SK-N-SH (cell line): ENCODE data around the gene TRPM1. TPM values are rescaled to one million over a fixed set of nuclear protein-coding genes. Genes with fewer than 3 reads are reported as not detected.

ENCODE experiments used
- CTCF ChIA-PET: fragments of 300-600, 350-600 bp; formaldehyde crosslinking; extraction: SDS; loops from one replicate; lab custom pipeline; 2021; lab: Yijun Ruan, JAX
- POLR2A ChIA-PET: fragments of 350-600 bp; sonication (Branson Sonifier 250); formaldehyde crosslinking; extraction: SDS; loops from one replicate; lab custom pipeline; 2020; ENCODE audit warnings: antibody characterized with exemption, inconsistent platforms; lab: Yijun Ruan, JAX
- DNase-seq: peaks from one replicate; pipeline ENCODE4 v3.0.0; 2012
- H2AFZ ChIP-seq: fragments of 200-600 bp; sonication (generic); 2 replicates; pipeline ENCODE4 v1.8.1; 2016; ENCODE audit warnings: antibody characterized with exemption, mild to moderate bottlenecking, low read depth
- H3F3A ChIP-seq: fragments of 200-600 bp; sonication (generic); replicated peaks from 2 replicates; pipeline ENCODE3; 2016; ENCODE audit warnings: antibody characterized with exemption, mild to moderate bottlenecking; ENCODE audit not compliant: insufficient read depth
- H3K27ac ChIP-seq, 2 experiments: fragments of 200-500 bp in 1 of 2; fragments of 200-600 bp in 1 of 2; sonication (Bioruptor generic) in 1 of 2; sonication (generic), shearing (Covaris generic) in 1 of 2; 2 replicates each; pipeline versions ENCODE4 v1.5.1 to v1.6.1; 2014 to 2016; ENCODE audit warnings: low read depth in 2 of 2, inconsistent platforms in 1 of 2, low read length in 1 of 2, mild to moderate bottlenecking in 1 of 2, mixed read lengths in 1 of 2
- H3K27me3 ChIP-seq: fragments of 200-600 bp; sonication (generic), shearing (Covaris generic); 2 replicates; pipeline ENCODE4 v1.6.1; 2016; ENCODE audit warnings: mixed run types; ENCODE audit not compliant: insufficient read depth
- H3K36me3 ChIP-seq, 2 experiments: fragments of 200-500 bp in 1 of 2; fragments of 200-600 bp in 1 of 2; sonication (Bioruptor generic) in 1 of 2; sonication (generic) in 1 of 2; replicated peaks in 1 of 2; 2 replicates each; pipeline versions ENCODE3 to v1.5.1; 2014 to 2016; ENCODE audit warnings: low read length in 1 of 2, mild to moderate bottlenecking in 1 of 2; ENCODE audit not compliant: insufficient read depth in 2 of 2, control insufficient read depth in 1 of 2
- H3K4me1 ChIP-seq, 2 experiments: fragments of 200-500 bp in 1 of 2; fragments of 200-600 bp in 1 of 2; sonication (Bioruptor generic) in 1 of 2; sonication (generic), shearing (Covaris generic) in 1 of 2; 2 replicates each; pipeline versions ENCODE4 v1.5.1 to v1.6.1; 2014 to 2016; ENCODE audit warnings: low read depth in 1 of 2, low read length in 1 of 2, mixed run types in 1 of 2; ENCODE audit not compliant: insufficient read depth in 2 of 2, control insufficient read depth in 1 of 2
- H3K4me2 ChIP-seq: fragments of 200-600 bp; sonication (generic), shearing (Covaris generic); 2 replicates; pipeline ENCODE4 v1.6.1; 2017; ENCODE audit warnings: mixed run types
- H3K4me3 ChIP-seq, 2 experiments: fragments of 200-500 bp in 1 of 2; fragments of 200-600 bp in 1 of 2; sonication (Bioruptor generic) in 1 of 2; sonication (generic), shearing (Covaris generic) in 1 of 2; 2 replicates each; pipeline versions ENCODE4 v1.5.1 to v1.8.1; 2014 to 2016; ENCODE audit warnings: low read depth in 2 of 2, inconsistent platforms in 1 of 2, low read length in 1 of 2, mild to moderate bottlenecking in 1 of 2, mixed read lengths in 1 of 2, moderate library complexity in 1 of 2
- H3K79me2 ChIP-seq: fragments of 200-600 bp; sonication (generic); 2 replicates; pipeline ENCODE4 v1.8.1; 2017; ENCODE audit warnings: mild to moderate bottlenecking; ENCODE audit not compliant: insufficient read depth
- H3K9ac ChIP-seq: fragments of 200-600 bp; sonication (generic); 2 replicates; pipeline ENCODE4 v1.6.1; 2017; ENCODE audit warnings: mixed run types
- H3K9me2 ChIP-seq: fragments of 200-600 bp; sonication (generic); 2 replicates; pipeline ENCODE4 v1.6.1; 2017; ENCODE audit warnings: mixed run types
- H3K9me3 ChIP-seq: fragments of 200-600 bp; sonication (generic); 2 replicates; pipeline ENCODE4 v1.6.1; 2017; ENCODE audit warnings: mixed run types, mild to moderate bottlenecking, moderate library complexity
- H4K20me1 ChIP-seq: fragments of 200-600 bp; sonication (generic); 2 replicates; pipeline ENCODE4 v1.6.1; 2017; ENCODE audit warnings: mild to moderate bottlenecking, mixed run types; ENCODE audit not compliant: insufficient read depth
- CHD2 ChIP-seq: fragments of 150-350 bp; IDR thresholded peaks from 2 replicates; pipeline ENCODE4 v1.6.1; 2018; ENCODE audit warnings: low read length; ENCODE audit not compliant: partially characterized antibody
- EP300 ChIP-seq, 2 experiments: IDR thresholded peaks; 2 replicates each; pipeline versions ENCODE4 v1.4.0 to v1.6.1; 2012; ENCODE audit warnings: borderline replicate concordance in 1 of 2, low read depth in 1 of 2, low read length in 1 of 2
- EZH2phosphoT487 ChIP-seq: fragments of 200-600 bp; sonication (generic); IDR thresholded peaks from 2 replicates; pipeline ENCODE4 v1.6.1; 2017; ENCODE audit warnings: low read depth, mixed run types, mild to moderate bottlenecking, antibody characterized with exemption, moderate library complexity, borderline replicate concordance
- FOSL2 ChIP-seq: IDR thresholded peaks from 2 replicates; pipeline ENCODE4 v1.4.0; 2012; ENCODE audit warnings: low read depth, mild to moderate bottlenecking, moderate library complexity, borderline replicate concordance
- FOXJ3 ChIP-seq: sonication (generic); formaldehyde crosslinking; IDR thresholded peaks from 2 replicates; pipeline ENCODE4 v1.5.1; 2020; ENCODE audit warnings: mild to moderate bottlenecking, missing genetic modification reagents
- GATA2 ChIP-seq: sonication (generic); formaldehyde crosslinking; IDR thresholded peaks from 2 replicates; pipeline ENCODE4 v1.5.0; 2020; ENCODE audit warnings: mild to moderate bottlenecking, missing genetic modification reagents
- MXI1 ChIP-seq: IDR thresholded peaks from 2 replicates; pipeline ENCODE4 v1.6.1; 2012; ENCODE audit warnings: mild to moderate bottlenecking, low read depth, low read length, improper control_type of control experiment
- POLR2AphosphoS5 ChIP-seq: IDR thresholded peaks from 2 replicates; pipeline ENCODE4 v1.6.1; 2012; ENCODE audit warnings: low read depth, low read length
- RAD21 ChIP-seq: IDR thresholded peaks from 2 replicates; pipeline ENCODE4 v1.6.1; 2012; ENCODE audit warnings: mild to moderate bottlenecking, low read length
- RCOR1 ChIP-seq: fragments of 150-350 bp; IDR thresholded peaks from 2 replicates; pipeline ENCODE4 v1.6.1; 2017; ENCODE audit warnings: antibody characterized with exemption, low read length
- RFX5 ChIP-seq: IDR thresholded peaks from 2 replicates; pipeline ENCODE4 v1.6.1; 2012; ENCODE audit warnings: mild to moderate bottlenecking, improper control_type of control experiment, low read length
- RXRA ChIP-seq: IDR thresholded peaks from 2 replicates; pipeline ENCODE4 v1.4.0; 2012; ENCODE audit warnings: low read depth, mild to moderate bottlenecking, borderline replicate concordance
- TCF12 ChIP-seq: IDR thresholded peaks from 2 replicates; pipeline ENCODE4 v1.4.0; 2012
- TEAD4 ChIP-seq: IDR thresholded peaks from 2 replicates; pipeline ENCODE4 v1.4.0; 2012; ENCODE audit warnings: mild to moderate bottlenecking, borderline replicate concordance; ENCODE audit not compliant: insufficient read depth
- YY1 ChIP-seq: IDR thresholded peaks from 2 replicates; pipeline ENCODE4 v1.4.0; 2012; ENCODE audit warnings: low read depth, mild to moderate bottlenecking
- WGBS: methylation state at CpG from one replicate; pipeline ENCODE4 v1.1.6; 2017; ENCODE audit warnings: low lambda C conversion rate; 5-methylcytosine and 5-hydroxymethylcytosine counted together
- polyA plus RNA-seq, 3 experiments: library from polyadenylated mRNA; depleted of rRNA; stranded (reverse); fragments of >200 nt; gene quantifications; 2 replicates each; pipeline ENCODE4 v1.2.3, GENCODE V29; 2012
- TF ChIP-seq, protein P1 (sequence below): fragments of 200-600 bp; sonication (generic); IDR thresholded peaks from 2 replicates; pipeline ENCODE4 v1.6.1; 2017; ENCODE audit warnings: antibody characterized with exemption, mild to moderate bottlenecking, moderate library complexity
- TF ChIP-seq, protein P2 (sequence below): IDR thresholded peaks from 2 replicates; pipeline ENCODE4 v1.6.1; 2012; ENCODE audit warnings: mild to moderate bottlenecking, low read depth, low read length, moderate library complexity
- TF ChIP-seq, protein P3 (sequence below): IDR thresholded peaks from 2 replicates; pipeline ENCODE4 v1.4.0; 2012; ENCODE audit warnings: low read depth, borderline replicate concordance
- TF ChIP-seq, protein P4 (sequence below): IDR thresholded peaks from 2 replicates; pipeline ENCODE4 v1.4.0; 2012; ENCODE audit warnings: low read depth
- TF ChIP-seq, protein P5 (sequence below): IDR thresholded peaks from 2 replicates; pipeline ENCODE4 v1.4.0; 2012; ENCODE audit warnings: low read depth, borderline replicate concordance

The TRPM1 gene
- polyA plus RNA-seq, 1 of the 3 experiments (the other 2 are of a cell fraction) = not detected

DNA sequence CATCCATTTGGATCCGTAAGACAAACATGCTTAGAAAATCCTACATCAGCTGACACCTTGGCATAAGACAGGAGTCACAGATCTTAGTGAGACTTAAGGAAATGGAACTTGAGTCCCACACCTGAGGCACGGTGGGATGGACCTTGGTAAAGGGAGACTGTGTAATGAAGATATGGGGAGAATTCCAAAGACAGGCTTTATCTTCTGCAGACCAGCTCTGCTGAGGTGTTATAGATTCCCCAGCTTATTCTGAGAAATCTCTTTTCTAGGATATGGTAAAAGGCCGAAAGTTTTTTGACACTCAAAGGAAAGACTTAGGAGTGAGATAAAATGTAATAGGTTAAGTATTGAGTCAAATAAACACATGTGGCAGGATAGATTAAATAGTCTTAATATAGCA is 101.8 kb downstream of the TRPM1 start (continued):
- TF ChIP-seq FOXJ3 (CRISPR knock-in tag) (no peak), YY1 (no peak), EP300 (IDR thresholded peaks at IDR 0.05; ENCODE audit: borderline replicate concordance in 1 of 2, low read depth in 1 of 2, low read length in 1 of 2) (no peak)
- TF ChIP-seq, protein P1, sequence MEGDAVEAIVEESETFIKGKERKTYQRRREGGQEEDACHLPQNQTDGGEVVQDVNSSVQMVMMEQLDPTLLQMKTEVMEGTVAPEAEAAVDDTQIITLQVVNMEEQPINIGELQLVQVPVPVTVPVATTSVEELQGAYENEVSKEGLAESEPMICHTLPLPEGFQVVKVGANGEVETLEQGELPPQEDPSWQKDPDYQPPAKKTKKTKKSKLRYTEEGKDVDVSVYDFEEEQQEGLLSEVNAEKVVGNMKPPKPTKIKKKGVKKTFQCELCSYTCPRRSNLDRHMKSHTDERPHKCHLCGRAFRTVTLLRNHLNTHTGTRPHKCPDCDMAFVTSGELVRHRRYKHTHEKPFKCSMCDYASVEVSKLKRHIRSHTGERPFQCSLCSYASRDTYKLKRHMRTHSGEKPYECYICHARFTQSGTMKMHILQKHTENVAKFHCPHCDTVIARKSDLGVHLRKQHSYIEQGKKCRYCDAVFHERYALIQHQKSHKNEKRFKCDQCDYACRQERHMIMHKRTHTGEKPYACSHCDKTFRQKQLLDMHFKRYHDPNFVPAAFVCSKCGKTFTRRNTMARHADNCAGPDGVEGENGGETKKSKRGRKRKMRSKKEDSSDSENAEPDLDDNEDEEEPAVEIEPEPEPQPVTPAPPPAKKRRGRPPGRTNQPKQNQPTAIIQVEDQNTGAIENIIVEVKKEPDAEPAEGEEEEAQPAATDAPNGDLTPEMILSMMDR = no peak
- TF ChIP-seq, all 33 proteins: peak for 0

DNA sequence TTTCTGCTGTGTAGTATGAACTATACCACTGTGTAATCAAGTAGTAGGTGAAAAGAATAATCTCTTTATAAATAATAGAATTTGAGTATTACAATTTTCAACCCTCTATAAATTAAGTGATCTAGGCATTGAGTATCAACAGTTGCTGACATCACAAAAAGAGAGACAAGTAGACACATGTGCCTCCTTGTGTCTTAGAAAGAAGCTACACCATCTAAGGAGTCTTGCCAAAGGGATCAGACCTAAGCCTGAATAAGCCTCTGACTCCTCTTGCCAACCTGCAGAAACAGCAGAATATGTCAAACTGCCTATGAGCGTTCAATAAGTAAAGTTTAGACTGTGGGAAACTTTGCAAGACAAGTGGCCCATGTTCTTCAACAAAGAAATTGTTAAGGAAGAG is 104.3 kb downstream of the TRPM1 start:
- H3K9me3 ChIP-seq = no peaks in the 10 kb centered on the region
- POLR2A ChIA-PET = no interaction called here
- no peak for DNase-seq
- H3K9me2 ChIP-seq = no peaks in the 10 kb centered on the region
- H3F3A ChIP-seq = no peaks in the 10 kb centered on the region
- TF ChIP-seq RAD21 = no peak
- TF ChIP-seq MXI1 = no peak
- TF ChIP-seq CHD2 = no peak
- TF ChIP-seq FOXJ3 (CRISPR knock-in tag) = no peak
- no peak for TF ChIP-seq TCF12
- no peak for TF ChIP-seq EZH2phosphoT487
- no peak for TF ChIP-seq POLR2AphosphoS5
- TF ChIP-seq, protein P2, sequence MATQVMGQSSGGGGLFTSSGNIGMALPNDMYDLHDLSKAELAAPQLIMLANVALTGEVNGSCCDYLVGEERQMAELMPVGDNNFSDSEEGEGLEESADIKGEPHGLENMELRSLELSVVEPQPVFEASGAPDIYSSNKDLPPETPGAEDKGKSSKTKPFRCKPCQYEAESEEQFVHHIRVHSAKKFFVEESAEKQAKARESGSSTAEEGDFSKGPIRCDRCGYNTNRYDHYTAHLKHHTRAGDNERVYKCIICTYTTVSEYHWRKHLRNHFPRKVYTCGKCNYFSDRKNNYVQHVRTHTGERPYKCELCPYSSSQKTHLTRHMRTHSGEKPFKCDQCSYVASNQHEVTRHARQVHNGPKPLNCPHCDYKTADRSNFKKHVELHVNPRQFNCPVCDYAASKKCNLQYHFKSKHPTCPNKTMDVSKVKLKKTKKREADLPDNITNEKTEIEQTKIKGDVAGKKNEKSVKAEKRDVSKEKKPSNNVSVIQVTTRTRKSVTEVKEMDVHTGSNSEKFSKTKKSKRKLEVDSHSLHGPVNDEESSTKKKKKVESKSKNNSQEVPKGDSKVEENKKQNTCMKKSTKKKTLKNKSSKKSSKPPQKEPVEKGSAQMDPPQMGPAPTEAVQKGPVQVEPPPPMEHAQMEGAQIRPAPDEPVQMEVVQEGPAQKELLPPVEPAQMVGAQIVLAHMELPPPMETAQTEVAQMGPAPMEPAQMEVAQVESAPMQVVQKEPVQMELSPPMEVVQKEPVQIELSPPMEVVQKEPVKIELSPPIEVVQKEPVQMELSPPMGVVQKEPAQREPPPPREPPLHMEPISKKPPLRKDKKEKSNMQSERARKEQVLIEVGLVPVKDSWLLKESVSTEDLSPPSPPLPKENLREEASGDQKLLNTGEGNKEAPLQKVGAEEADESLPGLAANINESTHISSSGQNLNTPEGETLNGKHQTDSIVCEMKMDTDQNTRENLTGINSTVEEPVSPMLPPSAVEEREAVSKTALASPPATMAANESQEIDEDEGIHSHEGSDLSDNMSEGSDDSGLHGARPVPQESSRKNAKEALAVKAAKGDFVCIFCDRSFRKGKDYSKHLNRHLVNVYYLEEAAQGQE = no peak
- no peak for TF ChIP-seq TEAD4
- TF ChIP-seq, protein P1 = no peak
- no peak for TF ChIP-seq RCOR1
- TF ChIP-seq YY1 = no peak
- TF ChIP-seq FOSL2 = no peak
- no peak for TF ChIP-seq EP300 (IDR thresholded peaks at IDR 0.05; ENCODE audit: borderline replicate concordance in 1 of 2, low read depth in 1 of 2, low read length in 1 of 2)
- TF ChIP-seq, protein P3, sequence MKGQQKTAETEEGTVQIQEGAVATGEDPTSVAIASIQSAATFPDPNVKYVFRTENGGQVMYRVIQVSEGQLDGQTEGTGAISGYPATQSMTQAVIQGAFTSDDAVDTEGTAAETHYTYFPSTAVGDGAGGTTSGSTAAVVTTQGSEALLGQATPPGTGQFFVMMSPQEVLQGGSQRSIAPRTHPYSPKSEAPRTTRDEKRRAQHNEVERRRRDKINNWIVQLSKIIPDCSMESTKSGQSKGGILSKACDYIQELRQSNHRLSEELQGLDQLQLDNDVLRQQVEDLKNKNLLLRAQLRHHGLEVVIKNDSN = no peak
- TF ChIP-seq RXRA = no peak
- no peak for TF ChIP-seq GATA2 (CRISPR knock-in tag)
- TF ChIP-seq RFX5 = no peak
- TF ChIP-seq, protein P4, sequence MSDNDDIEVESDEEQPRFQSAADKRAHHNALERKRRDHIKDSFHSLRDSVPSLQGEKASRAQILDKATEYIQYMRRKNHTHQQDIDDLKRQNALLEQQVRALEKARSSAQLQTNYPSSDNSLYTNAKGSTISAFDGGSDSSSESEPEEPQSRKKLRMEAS = no peak
- TF ChIP-seq, protein P5, sequence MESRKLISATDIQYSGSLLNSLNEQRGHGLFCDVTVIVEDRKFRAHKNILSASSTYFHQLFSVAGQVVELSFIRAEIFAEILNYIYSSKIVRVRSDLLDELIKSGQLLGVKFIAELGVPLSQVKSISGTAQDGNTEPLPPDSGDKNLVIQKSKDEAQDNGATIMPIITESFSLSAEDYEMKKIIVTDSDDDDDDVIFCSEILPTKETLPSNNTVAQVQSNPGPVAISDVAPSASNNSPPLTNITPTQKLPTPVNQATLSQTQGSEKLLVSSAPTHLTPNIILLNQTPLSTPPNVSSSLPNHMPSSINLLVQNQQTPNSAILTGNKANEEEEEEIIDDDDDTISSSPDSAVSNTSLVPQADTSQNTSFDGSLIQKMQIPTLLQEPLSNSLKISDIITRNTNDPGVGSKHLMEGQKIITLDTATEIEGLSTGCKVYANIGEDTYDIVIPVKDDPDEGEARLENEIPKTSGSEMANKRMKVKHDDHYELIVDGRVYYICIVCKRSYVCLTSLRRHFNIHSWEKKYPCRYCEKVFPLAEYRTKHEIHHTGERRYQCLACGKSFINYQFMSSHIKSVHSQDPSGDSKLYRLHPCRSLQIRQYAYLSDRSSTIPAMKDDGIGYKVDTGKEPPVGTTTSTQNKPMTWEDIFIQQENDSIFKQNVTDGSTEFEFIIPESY = no peak
- no peak overlapping the region for H3K4me2 ChIP-seq
- no peak overlapping the region for H3K9ac ChIP-seq
- H3K4me3 ChIP-seq = no peak overlapping the region
- H3K4me1 ChIP-seq = peaks cover 0 to 3% of the 10 kb centered on the region in 2 experiments; a peak in 1 of 4 replicates
- H3K36me3 ChIP-seq = no peaks in the 10 kb centered on the region
- H3K79me2 ChIP-seq = no peaks in the 10 kb centered on the region
- CTCF ChIA-PET = no interaction called here
- WGBS = 75% methylated on average over 1 of the region's 1 CpG
- H2AFZ ChIP-seq = no peak overlapping the region
- no peak overlapping the region for H3K27ac ChIP-seq
- no peaks in the 10 kb centered on the region for H3K27me3 ChIP-seq
- no peaks in the 10 kb centered on the region for H4K20me1 ChIP-seq
